ENCODE measurements around the gene LRRC10B. TPM values are rescaled to one million over a fixed set of nuclear protein-coding genes. Genes with fewer than 3 reads are reported as not detected.

The LRRC10B gene
- total RNA-seq, 1 experiment from 2014 or later, result not detected

DNA sequence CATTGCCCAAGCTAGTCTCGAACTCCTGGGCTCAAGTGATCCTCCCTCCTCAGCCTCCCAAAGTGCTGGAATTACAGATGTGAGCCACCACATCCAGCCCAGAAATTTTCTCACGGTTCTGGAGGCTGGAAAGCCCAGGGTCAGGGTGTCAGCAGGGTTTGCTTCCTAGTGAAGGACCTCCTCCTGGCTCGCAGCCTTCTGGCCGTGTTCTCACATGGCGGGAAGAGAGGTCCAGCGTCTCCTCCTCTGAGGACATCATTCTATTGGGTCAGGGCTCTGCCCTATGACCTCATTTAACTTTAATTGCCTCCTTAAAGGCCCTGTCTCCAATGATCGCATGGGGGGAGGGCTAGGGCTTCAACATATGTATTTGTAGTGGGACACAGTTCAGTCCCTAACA, 40.5 kb upstream of the LRRC10B start:
- no peaks in the 10 kb centered on the region for H3K9me2 ChIP-seq (ENCODE audit: insufficient read depth)
- intact Hi-C loops (cut with micrococcal nuclease), result no loop called here
- H3K9me3 ChIP-seq (ENCODE audit: control insufficient read depth in 1 of 2, insufficient read depth in 1 of 2, low read depth in 1 of 2, low read length in 2 of 2), result no peaks in the 10 kb centered on the region
- BruUV-seq (replicated peaks), result no TSS peak
- ATAC-seq (no peak), DNase-seq (ENCODE audit: low read depth, low spot score) (no peak)
- no peak overlapping the region for H3K4me2 ChIP-seq (ENCODE audit: low read length)
- no peak overlapping the region for H3K9ac ChIP-seq (ENCODE audit: low read length)
- H2AFZ ChIP-seq (ENCODE audit: low read depth, low read length, poor library complexity, severe bottlenecking), result no peak overlapping the region
- H3K79me2 ChIP-seq (ENCODE audit: insufficient read depth, low read length), result no peaks in the 10 kb centered on the region
- POLR2A ChIA-PET, result no interaction called here
- RAD21 ChIA-PET (ENCODE audit: low non-redundant PET in 1 of 2, low total read pairs in 2 of 2, uncharacterized antibody in 2 of 2, unreplicated experiment in 2 of 2), result no interaction called here
- no peak overlapping the region for H3K27ac ChIP-seq (ENCODE audit: low read depth, low read length)
- no peak overlapping the region for H3K4me3 ChIP-seq (replicated peaks in 1 of 2; ENCODE audit: low read depth in 1 of 2, low read length in 2 of 2)
- H3K36me3 ChIP-seq (ENCODE audit: control insufficient read depth in 1 of 2, insufficient read depth in 2 of 2, low read length in 2 of 2), result no peaks in the 10 kb centered on the region; a peak in 1 of 4 replicates
- H3K4me1 ChIP-seq (ENCODE audit: control insufficient read depth in 1 of 2, insufficient read depth in 2 of 2, low read length in 2 of 2), result no peaks in the 10 kb centered on the region; a peak in 1 of 4 replicates
- no peaks in the 10 kb centered on the region for H4K20me1 ChIP-seq (ENCODE audit: insufficient read depth)
- TF ChIP-seq ELF1 (IDR thresholded peaks at IDR 0.05; ENCODE audit: borderline replicate concordance, low read depth), result no peak
- no peak for TF ChIP-seq YY1 (IDR thresholded peaks at IDR 0.05; ENCODE audit: extremely low read depth, insufficient replicate concordance, low read depth, low read length)
- no peak for TF ChIP-seq EZH2phosphoT487 (IDR thresholded peaks at IDR 0.05; ENCODE audit: borderline replicate concordance)
- no peak for TF ChIP-seq EZH2 (IDR thresholded peaks at IDR 0.05)
- TF ChIP-seq, protein P1, sequence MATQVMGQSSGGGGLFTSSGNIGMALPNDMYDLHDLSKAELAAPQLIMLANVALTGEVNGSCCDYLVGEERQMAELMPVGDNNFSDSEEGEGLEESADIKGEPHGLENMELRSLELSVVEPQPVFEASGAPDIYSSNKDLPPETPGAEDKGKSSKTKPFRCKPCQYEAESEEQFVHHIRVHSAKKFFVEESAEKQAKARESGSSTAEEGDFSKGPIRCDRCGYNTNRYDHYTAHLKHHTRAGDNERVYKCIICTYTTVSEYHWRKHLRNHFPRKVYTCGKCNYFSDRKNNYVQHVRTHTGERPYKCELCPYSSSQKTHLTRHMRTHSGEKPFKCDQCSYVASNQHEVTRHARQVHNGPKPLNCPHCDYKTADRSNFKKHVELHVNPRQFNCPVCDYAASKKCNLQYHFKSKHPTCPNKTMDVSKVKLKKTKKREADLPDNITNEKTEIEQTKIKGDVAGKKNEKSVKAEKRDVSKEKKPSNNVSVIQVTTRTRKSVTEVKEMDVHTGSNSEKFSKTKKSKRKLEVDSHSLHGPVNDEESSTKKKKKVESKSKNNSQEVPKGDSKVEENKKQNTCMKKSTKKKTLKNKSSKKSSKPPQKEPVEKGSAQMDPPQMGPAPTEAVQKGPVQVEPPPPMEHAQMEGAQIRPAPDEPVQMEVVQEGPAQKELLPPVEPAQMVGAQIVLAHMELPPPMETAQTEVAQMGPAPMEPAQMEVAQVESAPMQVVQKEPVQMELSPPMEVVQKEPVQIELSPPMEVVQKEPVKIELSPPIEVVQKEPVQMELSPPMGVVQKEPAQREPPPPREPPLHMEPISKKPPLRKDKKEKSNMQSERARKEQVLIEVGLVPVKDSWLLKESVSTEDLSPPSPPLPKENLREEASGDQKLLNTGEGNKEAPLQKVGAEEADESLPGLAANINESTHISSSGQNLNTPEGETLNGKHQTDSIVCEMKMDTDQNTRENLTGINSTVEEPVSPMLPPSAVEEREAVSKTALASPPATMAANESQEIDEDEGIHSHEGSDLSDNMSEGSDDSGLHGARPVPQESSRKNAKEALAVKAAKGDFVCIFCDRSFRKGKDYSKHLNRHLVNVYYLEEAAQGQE (IDR thresholded peaks at IDR 0.05; ENCODE audit: low read depth), result no peak
- TF ChIP-seq, protein P2, sequence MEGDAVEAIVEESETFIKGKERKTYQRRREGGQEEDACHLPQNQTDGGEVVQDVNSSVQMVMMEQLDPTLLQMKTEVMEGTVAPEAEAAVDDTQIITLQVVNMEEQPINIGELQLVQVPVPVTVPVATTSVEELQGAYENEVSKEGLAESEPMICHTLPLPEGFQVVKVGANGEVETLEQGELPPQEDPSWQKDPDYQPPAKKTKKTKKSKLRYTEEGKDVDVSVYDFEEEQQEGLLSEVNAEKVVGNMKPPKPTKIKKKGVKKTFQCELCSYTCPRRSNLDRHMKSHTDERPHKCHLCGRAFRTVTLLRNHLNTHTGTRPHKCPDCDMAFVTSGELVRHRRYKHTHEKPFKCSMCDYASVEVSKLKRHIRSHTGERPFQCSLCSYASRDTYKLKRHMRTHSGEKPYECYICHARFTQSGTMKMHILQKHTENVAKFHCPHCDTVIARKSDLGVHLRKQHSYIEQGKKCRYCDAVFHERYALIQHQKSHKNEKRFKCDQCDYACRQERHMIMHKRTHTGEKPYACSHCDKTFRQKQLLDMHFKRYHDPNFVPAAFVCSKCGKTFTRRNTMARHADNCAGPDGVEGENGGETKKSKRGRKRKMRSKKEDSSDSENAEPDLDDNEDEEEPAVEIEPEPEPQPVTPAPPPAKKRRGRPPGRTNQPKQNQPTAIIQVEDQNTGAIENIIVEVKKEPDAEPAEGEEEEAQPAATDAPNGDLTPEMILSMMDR (IDR thresholded peaks at IDR 0.05 in 2 of 3, conservative IDR thresholded peaks at IDR 0.05 in 1 of 3; ENCODE audit: borderline replicate concordance in 1 of 3, insufficient read depth in 1 of 3, low read depth in 2 of 3, low read length in 2 of 3), result no peak
- no peak for TF ChIP-seq RAD21 (IDR thresholded peaks at IDR 0.05; ENCODE audit: low read depth)
- TF ChIP-seq, protein P3, sequence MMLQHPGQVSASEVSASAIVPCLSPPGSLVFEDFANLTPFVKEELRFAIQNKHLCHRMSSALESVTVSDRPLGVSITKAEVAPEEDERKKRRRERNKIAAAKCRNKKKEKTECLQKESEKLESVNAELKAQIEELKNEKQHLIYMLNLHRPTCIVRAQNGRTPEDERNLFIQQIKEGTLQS (IDR thresholded peaks at IDR 0.05), result no peak
- TF ChIP-seq, protein P4, sequence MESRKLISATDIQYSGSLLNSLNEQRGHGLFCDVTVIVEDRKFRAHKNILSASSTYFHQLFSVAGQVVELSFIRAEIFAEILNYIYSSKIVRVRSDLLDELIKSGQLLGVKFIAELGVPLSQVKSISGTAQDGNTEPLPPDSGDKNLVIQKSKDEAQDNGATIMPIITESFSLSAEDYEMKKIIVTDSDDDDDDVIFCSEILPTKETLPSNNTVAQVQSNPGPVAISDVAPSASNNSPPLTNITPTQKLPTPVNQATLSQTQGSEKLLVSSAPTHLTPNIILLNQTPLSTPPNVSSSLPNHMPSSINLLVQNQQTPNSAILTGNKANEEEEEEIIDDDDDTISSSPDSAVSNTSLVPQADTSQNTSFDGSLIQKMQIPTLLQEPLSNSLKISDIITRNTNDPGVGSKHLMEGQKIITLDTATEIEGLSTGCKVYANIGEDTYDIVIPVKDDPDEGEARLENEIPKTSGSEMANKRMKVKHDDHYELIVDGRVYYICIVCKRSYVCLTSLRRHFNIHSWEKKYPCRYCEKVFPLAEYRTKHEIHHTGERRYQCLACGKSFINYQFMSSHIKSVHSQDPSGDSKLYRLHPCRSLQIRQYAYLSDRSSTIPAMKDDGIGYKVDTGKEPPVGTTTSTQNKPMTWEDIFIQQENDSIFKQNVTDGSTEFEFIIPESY (IDR thresholded peaks at IDR 0.05; ENCODE audit: extremely low read depth, insufficient replicate concordance, low read length), result no peak
- CTCF ChIA-PET, result interaction anchor here (0.9 to 1.3 kb wide), 2 partner anchors 9 to 15 kb away, joined by 3 to 4 read pairs; no protein-coding TSS in a partner anchor
- H3K27me3 ChIP-seq (ENCODE audit: insufficient read depth, low read length), result no peaks in the 10 kb centered on the region

All from HCT116 (cell line).